GM06990 (cell line): ENCODE results near the gene UBE2V1.

ENCODE experiments used
- DNase-seq: peaks from one replicate; pipeline ENCODE4 v3.0.0-alpha.2; 2011; ENCODE audit not compliant: insufficient read length; ENCODE audit errors: extremely low read depth
- H3K27me3 ChIP-seq: replicated peaks from 2 replicates; pipeline ENCODE4 v1.6.0; 2011; ENCODE audit warnings: low read length; ENCODE audit not compliant: control insufficient read depth, insufficient read depth
- H3K36me3 ChIP-seq: 2 replicates; pipeline ENCODE4 v1.5.1; 2011; ENCODE audit warnings: low read length; ENCODE audit not compliant: control insufficient read depth, insufficient read depth
- H3K4me3 ChIP-seq: replicated peaks from 2 replicates; pipeline ENCODE4 v1.5.1; 2011; ENCODE audit warnings: low read depth, mild to moderate bottlenecking, control low read depth, low read length
- TF ChIP-seq, protein P1 (sequence below): IDR thresholded peaks from 2 replicates; pipeline ENCODE4 v1.5.1; 2011; ENCODE audit warnings: low read length, control low read depth, mild to moderate bottlenecking, inconsistent platforms; ENCODE audit not compliant: insufficient read depth, poor library complexity, severe bottlenecking

UBE2V1 gene

DNA sequence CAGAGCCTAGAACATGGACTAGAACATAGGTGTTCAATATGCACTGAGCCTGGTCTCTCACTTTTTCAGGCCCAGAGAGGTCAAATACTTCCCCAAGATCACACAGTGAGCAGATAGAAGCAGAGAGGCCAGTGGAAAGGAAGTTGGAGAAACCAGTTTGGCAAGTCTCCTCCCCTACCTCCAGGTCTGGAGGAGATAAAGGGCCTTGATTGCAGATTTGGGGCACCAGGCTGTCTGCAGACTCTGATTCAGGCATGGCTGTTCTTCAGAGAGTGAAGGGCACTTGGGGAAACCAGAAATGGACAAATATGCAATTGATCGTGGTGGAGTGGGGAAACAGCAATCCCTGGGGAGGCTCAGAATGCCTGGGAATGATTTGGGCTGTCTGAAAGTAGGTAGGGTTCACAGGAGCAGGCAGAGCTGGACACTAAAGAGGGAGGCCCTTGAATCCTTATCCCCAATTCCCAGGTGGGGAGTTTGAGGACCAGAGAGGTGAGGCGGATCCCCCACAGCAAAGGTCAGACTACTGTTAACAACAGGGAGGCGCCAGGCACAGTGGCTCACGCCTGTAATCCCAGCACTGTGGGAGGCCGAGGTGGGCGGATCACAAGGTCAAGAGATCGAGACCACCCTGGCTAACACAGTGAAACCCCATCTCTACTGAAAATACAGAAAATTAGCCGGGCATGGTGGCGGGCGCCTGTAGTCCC, 38.2 kb upstream of the UBE2V1 start:
- Histone ChIP-seq H3K36me3 (peaks cover 5% of the 10 kb centered on the region), H3K4me3 (no peak overlapping the region), H3K27me3 (no peaks in the 10 kb centered on the region)
- TF ChIP-seq, protein P1, sequence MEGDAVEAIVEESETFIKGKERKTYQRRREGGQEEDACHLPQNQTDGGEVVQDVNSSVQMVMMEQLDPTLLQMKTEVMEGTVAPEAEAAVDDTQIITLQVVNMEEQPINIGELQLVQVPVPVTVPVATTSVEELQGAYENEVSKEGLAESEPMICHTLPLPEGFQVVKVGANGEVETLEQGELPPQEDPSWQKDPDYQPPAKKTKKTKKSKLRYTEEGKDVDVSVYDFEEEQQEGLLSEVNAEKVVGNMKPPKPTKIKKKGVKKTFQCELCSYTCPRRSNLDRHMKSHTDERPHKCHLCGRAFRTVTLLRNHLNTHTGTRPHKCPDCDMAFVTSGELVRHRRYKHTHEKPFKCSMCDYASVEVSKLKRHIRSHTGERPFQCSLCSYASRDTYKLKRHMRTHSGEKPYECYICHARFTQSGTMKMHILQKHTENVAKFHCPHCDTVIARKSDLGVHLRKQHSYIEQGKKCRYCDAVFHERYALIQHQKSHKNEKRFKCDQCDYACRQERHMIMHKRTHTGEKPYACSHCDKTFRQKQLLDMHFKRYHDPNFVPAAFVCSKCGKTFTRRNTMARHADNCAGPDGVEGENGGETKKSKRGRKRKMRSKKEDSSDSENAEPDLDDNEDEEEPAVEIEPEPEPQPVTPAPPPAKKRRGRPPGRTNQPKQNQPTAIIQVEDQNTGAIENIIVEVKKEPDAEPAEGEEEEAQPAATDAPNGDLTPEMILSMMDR: no peak
- no peak for DNase-seq

DNA sequence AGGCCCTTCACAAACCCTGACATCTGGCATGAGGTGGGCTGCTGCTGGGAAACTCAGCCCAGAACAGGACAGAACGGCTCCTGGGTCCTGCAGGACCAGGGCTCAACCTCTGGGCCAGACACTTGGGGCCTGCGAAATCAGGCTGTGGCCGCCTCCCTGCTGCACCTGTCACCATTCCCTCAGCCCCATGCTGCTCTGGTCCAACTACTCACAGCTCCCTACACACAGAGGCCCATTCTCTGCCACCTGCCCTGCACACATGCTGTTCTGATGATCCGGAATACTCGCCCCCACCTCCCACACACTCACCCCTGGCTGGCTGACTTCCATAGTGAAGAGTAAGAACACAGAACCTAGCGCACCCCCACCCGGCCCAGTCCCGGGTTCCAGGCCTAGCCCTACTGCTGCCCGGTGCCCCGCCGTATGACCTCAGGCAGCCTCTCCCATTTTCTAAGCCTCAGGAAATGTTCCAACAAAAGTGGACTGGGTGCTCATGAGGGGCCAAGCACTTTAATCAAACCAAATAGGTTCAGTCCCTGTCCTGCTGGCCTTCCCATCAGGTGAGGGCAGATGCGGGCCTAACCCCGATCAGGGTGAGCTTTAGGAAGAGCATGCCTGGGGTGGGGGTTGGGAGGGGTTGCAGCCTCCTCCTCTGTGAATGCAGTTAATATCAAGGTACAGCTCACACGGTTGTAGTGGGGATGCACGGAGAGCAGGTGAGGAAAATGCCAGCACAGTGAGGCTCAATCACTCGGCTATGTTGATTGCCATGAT, 36.7 kb upstream of the UBE2V1 start:
- no peak for DNase-seq
- Histone ChIP-seq H3K4me3 (no peak overlapping the region), H3K36me3 (peaks cover 5% of the 10 kb centered on the region), H3K27me3 (no peaks in the 10 kb centered on the region)
- TF ChIP-seq, protein P1: no peak

DNA sequence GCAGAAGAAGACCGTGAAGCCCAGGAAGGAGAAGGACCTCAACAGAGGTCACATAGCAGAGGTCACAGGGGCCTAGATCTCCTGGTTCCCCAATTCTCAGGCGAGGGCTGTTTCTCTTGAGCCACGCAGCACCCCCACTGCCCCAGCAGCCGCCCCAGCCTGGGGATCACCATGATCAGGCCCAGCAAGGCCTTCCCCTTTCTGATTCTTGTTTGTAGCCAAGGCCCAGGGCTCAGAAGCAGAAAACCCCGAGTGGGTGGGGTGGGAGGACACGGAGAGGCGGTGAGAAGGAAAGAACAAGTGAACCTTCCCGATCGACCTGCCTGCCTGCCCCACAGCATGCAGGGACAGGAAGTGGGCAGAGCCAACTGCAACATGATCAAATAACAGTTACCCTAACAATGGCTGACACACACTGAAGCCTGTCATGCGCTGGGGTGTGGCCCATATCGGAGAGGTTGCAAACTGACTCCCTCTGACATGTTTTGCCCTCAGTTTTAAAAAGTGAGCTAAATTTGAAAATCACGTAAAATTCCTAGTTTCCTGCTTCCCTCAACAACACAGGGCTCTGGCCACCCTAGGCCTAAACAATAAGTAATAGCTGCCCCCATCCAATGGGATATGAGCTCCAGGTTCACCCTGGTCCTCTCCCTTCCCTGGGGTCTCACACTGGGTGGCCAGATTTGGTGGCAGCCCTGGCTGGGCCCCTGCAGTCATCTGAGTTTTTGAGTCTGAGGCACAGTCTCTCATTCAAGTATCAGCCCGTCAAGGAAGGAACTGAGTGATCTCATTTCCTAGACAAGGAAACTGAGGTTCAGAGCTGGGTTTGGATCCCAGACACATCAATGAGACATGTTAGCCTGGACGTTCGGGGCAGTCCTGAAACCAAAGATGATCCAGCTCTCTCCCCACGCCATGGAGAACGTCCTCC, 34.0 kb upstream of the UBE2V1 start:
- DNase-seq: peak; percentile 63

DNA sequence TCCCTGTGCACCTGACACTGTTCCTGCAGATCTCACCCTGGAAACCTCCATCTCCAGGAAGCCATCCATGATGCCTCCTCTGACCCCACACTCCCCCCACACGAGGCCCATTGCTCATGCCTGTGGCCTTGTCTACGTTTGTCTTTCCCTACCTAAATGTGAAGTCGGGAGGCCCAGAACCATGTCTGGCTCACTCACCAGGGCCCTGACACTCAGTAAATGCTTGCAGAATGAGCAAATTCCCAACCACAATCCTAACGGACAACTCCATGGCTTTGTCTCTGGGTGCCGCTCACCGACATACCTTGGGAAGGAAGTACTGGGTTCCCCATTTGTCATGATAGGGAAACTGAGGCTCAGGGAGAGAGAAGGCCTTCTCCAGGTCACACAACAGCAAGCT, 33.3 kb upstream of the UBE2V1 start:
- DNase-seq: no peak
- peaks cover 20% of the 10 kb centered on the region for H3K36me3 ChIP-seq
- no peaks in the 10 kb centered on the region for H3K27me3 ChIP-seq
- TF ChIP-seq, protein P1: no peak
- H3K4me3 ChIP-seq: peak overlapping the region; percentile 14; the same call in 1 of the 2 replicates

More for the DNA sequence above, 34.0 kb upstream of the UBE2V1 start:
- TF ChIP-seq, protein P1: no peak
- peaks cover 15% of the 10 kb centered on the region for H3K36me3 ChIP-seq
- no peaks in the 10 kb centered on the region for H3K27me3 ChIP-seq
- peak overlapping the region; percentile 14; the same call in 1 of the 2 replicates for H3K4me3 ChIP-seq

DNA sequence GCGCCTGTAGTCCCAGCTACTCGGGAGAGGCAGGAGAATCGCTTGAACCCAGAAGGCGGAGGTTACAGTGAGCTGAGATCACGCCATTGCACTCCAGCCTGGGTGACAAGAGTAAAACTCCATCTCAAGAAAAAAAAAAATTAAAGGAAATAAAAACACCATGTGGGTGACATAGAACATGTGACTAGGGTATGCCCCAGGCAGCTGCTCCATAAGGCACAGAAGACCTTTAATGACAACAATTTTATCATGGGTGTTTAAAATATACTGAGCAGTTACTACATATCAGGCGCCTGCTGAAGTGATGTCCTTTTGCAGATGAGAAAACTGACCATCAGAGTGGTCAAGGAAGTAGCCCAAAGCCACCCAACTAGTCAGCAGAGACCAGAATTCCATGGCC, 32.6 kb upstream of the UBE2V1 start:
- no peak for DNase-seq
- TF ChIP-seq, protein P1: no peak
- Histone ChIP-seq H3K36me3 (peaks cover 24% of the 10 kb centered on the region), H3K4me3 (no peak overlapping the region), H3K27me3 (no peaks in the 10 kb centered on the region)
